ENCODE measurements around the gene C22orf15. TPM values are rescaled to one million over a fixed set of nuclear protein-coding genes. Genes with fewer than 3 reads are reported as not detected.

Gene C22orf15
- total and polyA plus RNA-seq, 2 of the 8 experiments (the other 6 are each of a cell fraction or from before 2014, with no cell fraction given): 4.2 to 4.9 TPM

GRCh38 chr22:23789121-23789520 lies 26.3 kb downstream of the C22orf15 start:
- Histone ChIP-seq H2AK5ac (ENCODE audit: low read depth, low read length) (no peak overlapping the region), H3K4me1 (replicated peaks in 1 of 4; ENCODE audit: control insufficient read depth in 3 of 4, insufficient read depth in 4 of 4, low read length in 3 of 4) (peaks cover 0 to 10% (median 4%) of the 10 kb centered on the region in 4 experiments; a peak in 6 of 7 replicates), H3K4ac (replicated peaks; ENCODE audit: insufficient read length, low read depth, low read length) (no peak overlapping the region), H3K4me3 (ENCODE audit: extremely low read depth in 1 of 4, insufficient read depth in 2 of 4, low read depth in 3 of 4, low read length in 4 of 4) (no peak overlapping the region), H3K27me3 (replicated peaks in 1 of 4; ENCODE audit: control insufficient read depth in 3 of 4, extremely low read depth in 1 of 4, insufficient read depth in 3 of 4, low read length in 3 of 4) (no peaks in the 10 kb centered on the region), H3K79me2 (ENCODE audit: control insufficient read depth in 1 of 2, insufficient read depth in 2 of 2, low read length in 2 of 2) (peaks cover 22 to 56% of the 10 kb centered on the region in 2 experiments), H2AFZ (ENCODE audit: low read length) (no peak overlapping the region), H2BK20ac (ENCODE audit: low read length) (no peak overlapping the region), H3K14ac (ENCODE audit: insufficient read length) (no peak overlapping the region), H3K23ac (ENCODE audit: insufficient read length) (no peak overlapping the region), H4K91ac (replicated peaks; ENCODE audit: insufficient read length, low read length) (no peak overlapping the region), H3K56ac (replicated peaks; ENCODE audit: insufficient read length, low read depth, low read length) (no peak overlapping the region), H3K23me2 (ENCODE audit: low read depth, low read length) (peaks cover 3% of the 10 kb centered on the region; the same call in 1 of the 2 replicates), H4K20me1 (replicated peaks in 1 of 2; ENCODE audit: control insufficient read depth in 1 of 2, insufficient read depth in 2 of 2, low read length in 2 of 2) (peaks cover 4 to 24% of the 10 kb centered on the region in 2 experiments), H3K9me3 (ENCODE audit: insufficient read depth in 2 of 2, low read depth in 1 of 2, low read length in 1 of 2) (no peaks in the 10 kb centered on the region), H4K5ac (ENCODE audit: insufficient read length, low read depth, low read length) (no peak overlapping the region), H3K18ac (ENCODE audit: extremely low read depth, low read length) (no peak overlapping the region), H3K9ac (replicated peaks in 1 of 4; ENCODE audit: extremely low read depth in 1 of 4, low read depth in 3 of 4, low read length in 3 of 4) (no peak overlapping the region), H3K4me2 (ENCODE audit: insufficient read depth in 1 of 2, low read depth in 2 of 2, low read length in 2 of 2) (peak overlapping the region in 1 of 2 experiments; percentile 64; a peak in 1 of 4 replicates), H4K8ac (ENCODE audit: extremely low read depth, insufficient read depth, low read length) (no peak overlapping the region; the same call in 1 of the 2 replicates), H2BK12ac (ENCODE audit: low read depth, low read length) (no peak overlapping the region), H3K79me1 (ENCODE audit: low read depth, low read length) (peaks cover 3% of the 10 kb centered on the region; the same call in 1 of the 2 replicates), H2BK120ac (replicated peaks; ENCODE audit: low read depth, low read length) (no peak overlapping the region), H2BK5ac (ENCODE audit: low read depth, low read length) (no peak overlapping the region), H3K27ac (ENCODE audit: low read depth, low read length) (no peak overlapping the region), H3K36me3 (ENCODE audit: control insufficient read depth in 2 of 4, insufficient read depth in 4 of 4, low read length in 3 of 4) (peaks cover 5 to 13% (median 8%) of the 10 kb centered on the region in 4 experiments; a peak in 7 of 8 replicates), H2BK15ac (ENCODE audit: low read length) (no peak overlapping the region)
- ChIA-PET CTCF (ENCODE audit: partially characterized antibody) (interaction anchor here (0.5 to 6.4 kb wide), 10 partner anchors 13 to 1647 kb away, joined by 3 to 47 read pairs (median 4); partner anchors contain the start of genes CHCHD10, MIF and MMP11), POLR2A (ENCODE audit: partially characterized antibody) (interaction anchor here (0.7 to 4.4 kb wide), 13 partner anchors 9 to 68 kb away, joined by 3 to 19 read pairs (median 3); partner anchors contain the start of genes CHCHD10 and SLC2A11)
- 74% methylated on average over 4 of the region's 4 CpGs; no CpG with 5 or more reads in 1 of the 2 experiments for WGBS, 2 experiments (ENCODE audit: extremely low coverage in 1 of 2, insufficient coverage in 1 of 2, insufficient read length in 1 of 2, insufficient replicate concordance in 2 of 2, low coverage in 1 of 2, low lambda C conversion rate in 2 of 2, missing lambda C conversion rate in 1 of 2)
- FAIRE-seq: no peak
- no peak for DNase-seq (ENCODE audit: low read depth in 1 of 2, low spot score in 2 of 2)
- TF ChIP-seq TAF1 (IDR thresholded peaks at IDR 0.05; ENCODE audit: low read depth, low read length) (no peak), CREB1 (IDR thresholded peaks at IDR 0.05) (no peak), USF2 (IDR thresholded peaks at IDR 0.05; ENCODE audit: low read length) (no peak), CBX8 (IDR thresholded peaks at IDR 0.05; ENCODE audit: borderline replicate concordance, low read depth, low read length) (no peak), EP300 (IDR thresholded peaks at IDR 0.05; ENCODE audit: borderline replicate concordance in 1 of 2, low read depth in 2 of 2, low read length in 2 of 2) (no peak), ASH2L (IDR thresholded peaks at IDR 0.05; ENCODE audit: low read length) (no peak), POLR2A (IDR thresholded peaks at IDR 0.05; ENCODE audit: control extremely low read depth in 1 of 2, low read depth in 2 of 2, low read length in 2 of 2) (no peak), POLR2AphosphoS5 (IDR thresholded peaks at IDR 0.05; ENCODE audit: low read depth, low read length) (no peak), HDAC6 (IDR thresholded peaks at IDR 0.05; ENCODE audit: low read depth, low read length) (no peak), E2F6 (IDR thresholded peaks at IDR 0.05) (no peak)

All from H1 (cell line).